ENCODE results near the gene XPNPEP3. TPM values are rescaled to one million over a fixed set of nuclear protein-coding genes. Genes with fewer than 3 reads are reported as not detected.
"Not testable (repeated sequence)": the region's sequence is repeated elsewhere in the genome, so short reads cannot be mapped to it uniquely, and the experiment has no call there.

Gene XPNPEP3
- 15.7 TPM in 2 replicates for total RNA-seq (2012; rRNA removed)

- peaks cover 31% of the 10 kb centered on the region for H3K4me1 ChIP-seq (ENCODE audit: control insufficient read depth, insufficient read depth, low read length)
- H3K4me3 ChIP-seq (ENCODE audit: low read length), result peak within 1 kb of the TSS; percentile 84
- H3K9ac ChIP-seq (ENCODE audit: low read depth, low read length), result peak within 1 kb of the TSS; percentile 97
- no peaks in the 10 kb centered on the region for H3K9me3 ChIP-seq (replicated peaks; ENCODE audit: low read length)
- peak within 1 kb of the TSS; percentile 97 for H3K4me2 ChIP-seq (ENCODE audit: low read length)
- H3K36me3 ChIP-seq (ENCODE audit: insufficient read depth, low read length), result peaks cover 5% of the 10 kb centered on the region
- no peaks in the 10 kb centered on the region for H3K27me3 ChIP-seq (ENCODE audit: control insufficient read depth, insufficient read depth, low read length)
Observed at GRCh38 chr22:40856513-40857308, at the start of gene XPNPEP3, which contains the start of gene ST13. Gene XPNPEP3, plus strand, starts transcription at chr22:40857148. Its CDS starts 34 bp downstream, at chr22:40857182. Gene ST13, minus strand, starts transcription at chr22:40856639. Its CDS starts 99 bp downstream, at chr22:40856540.

GRCh38 chr22:40808018-40808841 is 48.7 kb upstream of the XPNPEP3 start:
- Histone ChIP-seq H3K4me3 (ENCODE audit: low read length) (no peak overlapping the region), H3K9ac (ENCODE audit: low read depth, low read length) (no peak overlapping the region)

GRCh38 chr22:40813912-40814315 is 43.0 kb upstream of the XPNPEP3 start:
- peaks cover 15% of the 10 kb centered on the region for H3K4me1 ChIP-seq (ENCODE audit: control insufficient read depth, insufficient read depth, low read length)
- H3K9ac ChIP-seq (ENCODE audit: low read depth, low read length), result no peak overlapping the region
- H3K27me3 ChIP-seq (ENCODE audit: control insufficient read depth, insufficient read depth, low read length), result no peaks in the 10 kb centered on the region
- no peaks in the 10 kb centered on the region for H3K36me3 ChIP-seq (ENCODE audit: insufficient read depth, low read length)
- H3K4me3 ChIP-seq (ENCODE audit: low read length), result no peak overlapping the region
- H3K4me2 ChIP-seq (ENCODE audit: low read length), result no peak overlapping the region
- H3K9me3 ChIP-seq (replicated peaks; ENCODE audit: low read length), result no peaks in the 10 kb centered on the region

More at GRCh38 chr22:40808018-40808841, 48.7 kb upstream of the XPNPEP3 start:
- H3K4me2 ChIP-seq (ENCODE audit: low read length), result no peak overlapping the region
- no peaks in the 10 kb centered on the region for H3K9me3 ChIP-seq (replicated peaks; ENCODE audit: low read length)
- H3K27me3 ChIP-seq (ENCODE audit: control insufficient read depth, insufficient read depth, low read length), result no peaks in the 10 kb centered on the region
- H3K36me3 ChIP-seq (ENCODE audit: insufficient read depth, low read length), result no peaks in the 10 kb centered on the region
- H3K4me1 ChIP-seq (ENCODE audit: control insufficient read depth, insufficient read depth, low read length), result peaks cover 10% of the 10 kb centered on the region

- peaks cover 18% of the 10 kb centered on the region for H3K4me1 ChIP-seq (ENCODE audit: control insufficient read depth, insufficient read depth, low read length)
- peaks cover 6% of the 10 kb centered on the region for H3K36me3 ChIP-seq (ENCODE audit: insufficient read depth, low read length)
- H3K4me3 ChIP-seq (ENCODE audit: low read length), result peak overlapping the region; percentile 87
- peak overlapping the region; percentile 95 for H3K4me2 ChIP-seq (ENCODE audit: low read length)
- H3K9ac ChIP-seq (ENCODE audit: low read depth, low read length), result no peak overlapping the region
- H3K27me3 ChIP-seq (ENCODE audit: control insufficient read depth, insufficient read depth, low read length), result no peaks in the 10 kb centered on the region
- no peaks in the 10 kb centered on the region for H3K9me3 ChIP-seq (replicated peaks; ENCODE audit: low read length)
Observed at GRCh38 chr22:40817737-40818136, 39.2 kb upstream of the XPNPEP3 start.

GRCh38 chr22:40818192-40818746 is 38.7 kb upstream of the XPNPEP3 start:
- Histone ChIP-seq H3K9ac (ENCODE audit: low read depth, low read length) (peak overlapping the region; percentile 89), H3K4me3 (ENCODE audit: low read length) (peak overlapping the region; percentile 87), H3K4me2 (ENCODE audit: low read length) (peak overlapping the region; percentile 95), H3K36me3 (ENCODE audit: insufficient read depth, low read length) (peaks cover 11% of the 10 kb centered on the region), H3K27me3 (ENCODE audit: control insufficient read depth, insufficient read depth, low read length) (no peaks in the 10 kb centered on the region), H3K9me3 (replicated peaks; ENCODE audit: low read length) (no peaks in the 10 kb centered on the region), H3K4me1 (ENCODE audit: control insufficient read depth, insufficient read depth, low read length) (peaks cover 18% of the 10 kb centered on the region)

- H3K4me1 ChIP-seq (ENCODE audit: control insufficient read depth, insufficient read depth, low read length), result peaks cover 18% of the 10 kb centered on the region
- peak within 1 kb of the TSS; percentile 89 for H3K9ac ChIP-seq (ENCODE audit: low read depth, low read length)
- H3K4me3 ChIP-seq (ENCODE audit: low read length), result peak within 1 kb of the TSS; percentile 87
- peaks cover 18% of the 10 kb centered on the region for H3K36me3 ChIP-seq (ENCODE audit: insufficient read depth, low read length)
- H3K9me3 ChIP-seq (replicated peaks; ENCODE audit: low read length), result no peaks in the 10 kb centered on the region
- no peaks in the 10 kb centered on the region for H3K27me3 ChIP-seq (ENCODE audit: control insufficient read depth, insufficient read depth, low read length)
- H3K4me2 ChIP-seq (ENCODE audit: low read length), result peak within 1 kb of the TSS; percentile 95
Observed at GRCh38 chr22:40818747-40819598, 38.0 kb upstream of the XPNPEP3 start, which contains the start of gene SLC25A17. Gene SLC25A17, minus strand, starts transcription at chr22:40819346. Its CDS starts 98 bp downstream, at chr22:40819248.

GRCh38 chr22:40819599-40820140 is 37.3 kb upstream of the XPNPEP3 start:
- Histone ChIP-seq H3K9ac (ENCODE audit: low read depth, low read length) (peak overlapping the region; percentile 65), H3K4me3 (ENCODE audit: low read length) (peak overlapping the region; percentile 87), H3K36me3 (ENCODE audit: insufficient read depth, low read length) (peaks cover 23% of the 10 kb centered on the region), H3K4me2 (ENCODE audit: low read length) (peak overlapping the region; percentile 95), H3K27me3 (ENCODE audit: control insufficient read depth, insufficient read depth, low read length) (no peaks in the 10 kb centered on the region), H3K4me1 (ENCODE audit: control insufficient read depth, insufficient read depth, low read length) (peaks cover 18% of the 10 kb centered on the region), H3K9me3 (replicated peaks; ENCODE audit: low read length) (no peaks in the 10 kb centered on the region)

GRCh38 chr22:40823426-40823825 is 33.5 kb upstream of the XPNPEP3 start:
- Histone ChIP-seq H3K9me3 (replicated peaks; ENCODE audit: low read length) (no peaks in the 10 kb centered on the region), H3K4me1 (ENCODE audit: control insufficient read depth, insufficient read depth, low read length) (peaks cover 8% of the 10 kb centered on the region), H3K4me2 (ENCODE audit: low read length) (no peak overlapping the region), H3K4me3 (ENCODE audit: low read length) (no peak overlapping the region), H3K9ac (ENCODE audit: low read depth, low read length) (no peak overlapping the region), H3K27me3 (ENCODE audit: control insufficient read depth, insufficient read depth, low read length) (no peaks in the 10 kb centered on the region), H3K36me3 (ENCODE audit: insufficient read depth, low read length) (peaks cover 48% of the 10 kb centered on the region)

- H3K9me3 ChIP-seq (replicated peaks; ENCODE audit: low read length); H3K27me3 ChIP-seq (ENCODE audit: control insufficient read depth, insufficient read depth, low read length); H3K4me2 ChIP-seq (ENCODE audit: low read length); H3K4me3 ChIP-seq (ENCODE audit: low read length); H3K4me1 ChIP-seq (ENCODE audit: control insufficient read depth, insufficient read depth, low read length); H3K9ac ChIP-seq (ENCODE audit: low read depth, low read length): not testable (repeated sequence)
- peaks cover 72% of the 10 kb centered on the region for H3K36me3 ChIP-seq (ENCODE audit: insufficient read depth, low read length)
Observed at GRCh38 chr22:40826292-40826691, 30.7 kb upstream of the XPNPEP3 start.

GRCh38 chr22:40826984-40827741 is 29.8 kb upstream of the XPNPEP3 start:
- H3K27me3 ChIP-seq (ENCODE audit: control insufficient read depth, insufficient read depth, low read length), result no peaks in the 10 kb centered on the region
- H3K36me3 ChIP-seq (ENCODE audit: insufficient read depth, low read length), result peaks cover 76% of the 10 kb centered on the region
- no peak overlapping the region for H3K4me2 ChIP-seq (ENCODE audit: low read length)
- H3K9ac ChIP-seq (ENCODE audit: low read depth, low read length), result no peak overlapping the region
- no peaks in the 10 kb centered on the region for H3K9me3 ChIP-seq (replicated peaks; ENCODE audit: low read length)
- no peak overlapping the region for H3K4me3 ChIP-seq (ENCODE audit: low read length)
- no peaks in the 10 kb centered on the region for H3K4me1 ChIP-seq (ENCODE audit: control insufficient read depth, insufficient read depth, low read length)
